Heart left ventricle (tissue), 16 donors: ENCODE results near the gene RPL35. TPM values are rescaled to one million over a fixed set of nuclear protein-coding genes. Genes with fewer than 3 reads are reported as not detected.

Experiments used
- ATAC-seq, 4 donors: fragments of 200-7000 bp; cut with Tn5 transposase; one replicate each; pipeline ENCODE4 v1.9.1; 2020 to 2022; ENCODE audit warnings: moderate library complexity in 4 of 4, mild to moderate bottlenecking in 3 of 4, moderate number of reproducible peaks in 1 of 4
- DNase-seq, 5 donors: peaks; one replicate each; pipeline ENCODE4 v3.0.0-alpha.2; 2020
- H3K27ac ChIP-seq, 12 donors: fragments of 200-600 bp; sonication (generic) in 4 of 12; one replicate each; pipeline versions ENCODE4 v1.5.0 to v1.8.0; 2016 to 2022; ENCODE audit warnings: mild to moderate bottlenecking in 2 of 12
- H3K27me3 ChIP-seq, 9 donors: fragments of 200-600 bp; sonication (generic) in 2 of 9; one replicate each; pipeline versions ENCODE4 v1.5.1 to v1.8.0; 2016 to 2022; ENCODE audit warnings: mild to moderate bottlenecking in 3 of 9
- H3K36me3 ChIP-seq, 9 donors: fragments of 200-600 bp; sonication (generic) in 2 of 9; one replicate each; pipeline versions ENCODE4 v1.5.0 to v1.8.0; 2018 to 2022; ENCODE audit warnings: mild to moderate bottlenecking in 2 of 9
- H3K4me1 ChIP-seq, 12 donors: fragments of 200-600 bp; sonication (generic) in 4 of 12; one replicate each; pipeline versions ENCODE4 v1.5.0 to v1.8.0; 2016 to 2022; ENCODE audit warnings: mild to moderate bottlenecking in 3 of 12
- H3K4me3 ChIP-seq, 12 donors: fragments of 200-600 bp; sonication (generic) in 4 of 12; one replicate each; pipeline versions ENCODE4 v1.5.0 to v1.8.0; 2017 to 2022; ENCODE audit warnings: mild to moderate bottlenecking in 9 of 12, moderate library complexity in 4 of 12
- H3K9me3 ChIP-seq, 12 donors: fragments of 200-600 bp; sonication (generic) in 4 of 12; one replicate each; pipeline versions ENCODE4 v1.5.0 to v1.8.0; 2016 to 2022; ENCODE audit warnings: mild to moderate bottlenecking in 1 of 12
- POLR2A ChIP-seq, 2 donors: fragments of 450-650 bp; IDR thresholded peaks; one replicate each; pipeline ENCODE4 v1.6.1; 2017; ENCODE audit warnings: antibody characterized with exemption in 2 of 2, mild to moderate bottlenecking in 2 of 2, moderate library complexity in 2 of 2
- WGBS, 4 donors: extraction: QIAGEN DNeasy Blood & Tissue Kit in 2 of 4; methylation state at CpG; one replicate each; pipeline versions ENCODE4 v1.1.5 to v1.1.7; 2013 to 2018; 5-methylcytosine and 5-hydroxymethylcytosine counted together
- intact Hi-C, 10 donors: fragments of 100-400 bp; cut with DNase I; formaldehyde crosslinking; loops; one replicate each; pipeline versions ENCODE4 v1.11.1 to v1.14.2; 2022
- polyA plus RNA-seq, 2 donors: library from polyadenylated mRNA; stranded (reverse); fragments of 200-250 nt; gene quantifications; one replicate each; pipeline ENCODE4 v1.2.3, GENCODE V29; 2013
- total RNA-seq, 9 donors: library from RNA; depleted of rRNA in 2 of 9; stranded (reverse); fragments of >200 nt in 2 of 9; fragmentation: NEBNext Ultra II Directional in 3 of 9; extraction: Animal tissue kit (Norgen Biotek cat#: 25700) in 3 of 9; gene quantifications; one replicate each; pipeline versions ENCODE4 v1.1.0 to v1.2.4, GENCODE V29; 2016 to 2023
- TF ChIP-seq, protein P1 (sequence below), 12 donors: fragments of 200-600 bp; sonication (generic) in 4 of 12; IDR thresholded peaks; one replicate each; pipeline versions ENCODE4 v1.5.0 to v1.8.0; 2018 to 2022; ENCODE audit warnings: antibody characterized with exemption in 12 of 12, mild to moderate bottlenecking in 5 of 12
- donor health status: ischemic (EF 13 %, LVEDD 7.1; RV severe dilation, severe dysfunction).
- donor health status: healthy with polysubstance abuse.
- donor health status: DM: no; HTN: yes; CAD: no.
- donor health status: DM: no; HTN: no; CAD: no.
- donor health status: ischemic (EF 25% LVEDD 6.9; RV normal size, moderate dysfunction).
- donor health status: ischemic (EF 25% LVEDD 5.7; RV mildly dilated, moderate dysfunction).
- donor health status: healthy.
- donor health status: DM: yes; HTN: yes; CAD: no.
- donor health status: ischemic (EF 35%, LVEDD 5.7; RV mildly dilated, moderate dysfunction).
- donor health status: nonischemic (EF 11% LVEDD 7.7; RV severe dilation, severe dysfunction).
- donor health status: DM: yes; HTN: yes; CAD: no.
- donor health status: PGD.
- donor health status: ischemic (EF 29% LVEDD 5.4; RV normal size, mild dysfunction).
- donor health status: nonischemic (EF 23%, LVEDD 6.1; RV moderate dilation, normal function).

RPL35 gene
- total and polyA plus RNA-seq, 11 donors = 600 to 3,054 (median 868) TPM

DNA sequence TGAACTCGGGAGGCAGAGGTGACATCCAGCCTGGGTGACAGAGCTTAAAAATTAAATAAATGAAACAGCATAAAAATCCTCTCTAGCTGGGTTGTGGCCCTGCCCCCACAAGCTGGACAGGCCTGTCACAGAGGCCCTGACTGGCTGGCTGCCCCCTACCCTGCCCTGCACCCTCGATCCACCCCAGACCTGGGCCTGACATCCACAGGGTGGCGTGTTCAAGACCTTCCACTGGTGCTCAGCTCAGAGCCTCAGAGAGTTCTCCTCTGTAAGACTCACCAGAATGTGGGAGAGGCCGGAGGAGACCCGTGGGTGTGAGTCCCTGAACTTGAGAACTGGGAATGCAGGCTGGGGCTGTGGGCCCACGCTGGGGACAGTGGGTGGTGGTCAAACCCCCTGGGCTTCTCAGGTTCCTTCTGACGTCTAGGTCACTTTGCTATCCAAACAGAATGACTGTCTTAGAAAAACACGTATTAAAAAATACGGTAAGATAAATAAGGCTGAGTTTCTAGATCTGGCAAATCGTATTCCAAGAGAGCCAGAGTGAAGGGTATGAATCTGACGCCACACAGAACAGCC lies 18.2 kb downstream of the RPL35 start:
- TF ChIP-seq, protein P1, sequence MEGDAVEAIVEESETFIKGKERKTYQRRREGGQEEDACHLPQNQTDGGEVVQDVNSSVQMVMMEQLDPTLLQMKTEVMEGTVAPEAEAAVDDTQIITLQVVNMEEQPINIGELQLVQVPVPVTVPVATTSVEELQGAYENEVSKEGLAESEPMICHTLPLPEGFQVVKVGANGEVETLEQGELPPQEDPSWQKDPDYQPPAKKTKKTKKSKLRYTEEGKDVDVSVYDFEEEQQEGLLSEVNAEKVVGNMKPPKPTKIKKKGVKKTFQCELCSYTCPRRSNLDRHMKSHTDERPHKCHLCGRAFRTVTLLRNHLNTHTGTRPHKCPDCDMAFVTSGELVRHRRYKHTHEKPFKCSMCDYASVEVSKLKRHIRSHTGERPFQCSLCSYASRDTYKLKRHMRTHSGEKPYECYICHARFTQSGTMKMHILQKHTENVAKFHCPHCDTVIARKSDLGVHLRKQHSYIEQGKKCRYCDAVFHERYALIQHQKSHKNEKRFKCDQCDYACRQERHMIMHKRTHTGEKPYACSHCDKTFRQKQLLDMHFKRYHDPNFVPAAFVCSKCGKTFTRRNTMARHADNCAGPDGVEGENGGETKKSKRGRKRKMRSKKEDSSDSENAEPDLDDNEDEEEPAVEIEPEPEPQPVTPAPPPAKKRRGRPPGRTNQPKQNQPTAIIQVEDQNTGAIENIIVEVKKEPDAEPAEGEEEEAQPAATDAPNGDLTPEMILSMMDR (IDR thresholded peaks at IDR 0.05) = no peak
- no peak for TF ChIP-seq POLR2A (IDR thresholded peaks at IDR 0.05)
- Histone ChIP-seq H3K36me3 (no peaks in the 10 kb centered on the region), H3K27ac (no peak overlapping the region), H3K9me3 (no peaks in the 10 kb centered on the region), H3K4me3 (no peak overlapping the region), H3K27me3 (no peaks in the 10 kb centered on the region), H3K4me1 (peaks cover 0 to 14% (median 2%) of the 10 kb centered on the region in 12 donors)
- ATAC-seq = no peak
- 86 to 93% (median 88%) methylated on average over 10 to 11 of the region's 11 CpGs for WGBS, 4 donors
- intact Hi-C loops = loop anchor here in 1 of 10 donors (5.0 kb wide), 1 partner anchor 61 kb away; no protein-coding TSS in a partner anchor
- no peak for DNase-seq

- Histone ChIP-seq H3K27ac (peak overlapping the region in 1 of 12 donors; percentile 38), H3K4me1 (peaks cover 0 to 16% (median 2%) of the 10 kb centered on the region in 12 donors), H3K27me3 (no peaks in the 10 kb centered on the region), H3K36me3 (no peaks in the 10 kb centered on the region), H3K4me3 (no peak overlapping the region), H3K9me3 (no peaks in the 10 kb centered on the region)
- intact Hi-C loops = loop anchor here in 1 of 10 donors (5.0 kb wide), 1 partner anchor 59 kb away; no protein-coding TSS in a partner anchor
- no peak for DNase-seq
- no peak for ATAC-seq
- TF ChIP-seq, protein P1 (IDR thresholded peaks at IDR 0.05) = no peak
- no peak for TF ChIP-seq POLR2A (IDR thresholded peaks at IDR 0.05)
- WGBS, 4 donors = 84 to 87% (median 85%) methylated on average over 14 of the region's 14 CpGs
These were observed 20.5 kb downstream of the RPL35 start for GRCh38 chr9:124841075-124841821.

- peak in 3 of 4 donors; percentile 8 to 41 (median 35) for ATAC-seq
- H3K4me3 ChIP-seq = no peak overlapping the region
- TF ChIP-seq, protein P1 (IDR thresholded peaks at IDR 0.05) = peak in 8 of 12 donors; percentile 14 to 40 (median 24)
- TF ChIP-seq POLR2A (IDR thresholded peaks at IDR 0.05) = no peak
- WGBS, 4 donors = 65 to 70% (median 67%) methylated on average over 10 to 18 of the region's 18 CpGs
- no peaks in the 10 kb centered on the region for H3K36me3 ChIP-seq
- peak in 1 of 5 donors; percentile 38 for DNase-seq
- H3K27me3 ChIP-seq = no peaks in the 10 kb centered on the region
- no peaks in the 10 kb centered on the region for H3K9me3 ChIP-seq
- intact Hi-C loops = loop anchor here in 1 of 10 donors (5.0 kb wide), 1 partner anchor 58 kb away; no protein-coding TSS in a partner anchor
- peak overlapping the region in 7 of 12 donors; percentile 5 to 54 (median 45) for H3K27ac ChIP-seq
- peaks cover 0 to 25% (median 7%) of the 10 kb centered on the region in 12 donors for H3K4me1 ChIP-seq
These were observed 21.4 kb downstream of the RPL35 start for GRCh38 chr9:124840300-124840833.
